Neural progenitor cell (in vitro differentiated cells): Measurements from ENCODE around the gene BMPR1B. TPM values are rescaled to one million over a fixed set of nuclear protein-coding genes. Genes with fewer than 3 reads are reported as not detected.

ENCODE experiments used
- DNase-seq: peaks from one replicate; pipeline ENCODE4 v3.0.0-alpha.2; 2016; ENCODE audit warnings: low spot score
- H2AFZ ChIP-seq: fragments of 200-600 bp; sonication (generic); replicated peaks from 2 replicates; pipeline ENCODE4 v1.6.1; 2016; ENCODE audit warnings: antibody characterized with exemption
- H3F3A ChIP-seq: fragments of 200-600 bp; sonication (generic); 2 replicates; pipeline ENCODE4 v1.6.1; 2016; ENCODE audit warnings: antibody characterized with exemption, low read depth
- H3K27ac ChIP-seq: fragments of 200-600 bp; sonication (generic); 2 replicates; pipeline ENCODE4 v1.5.1; 2016; ENCODE audit warnings: mild to moderate bottlenecking
- H3K27me3 ChIP-seq: fragments of 200-600 bp; sonication (generic); 2 replicates; pipeline ENCODE4 v1.6.1; 2016; ENCODE audit warnings: mild to moderate bottlenecking, moderate library complexity
- H3K36me3 ChIP-seq: fragments of 200-600 bp; sonication (generic); 2 replicates; pipeline ENCODE4 v1.5.1; 2016
- H3K4me1 ChIP-seq: fragments of 200-600 bp; sonication (generic); 2 replicates; pipeline ENCODE4 v1.6.1; 2016; ENCODE audit warnings: mixed run types
- H3K4me2 ChIP-seq: fragments of 200-600 bp; sonication (generic); 2 replicates; pipeline ENCODE4 v1.6.1; 2016
- H3K4me3 ChIP-seq: fragments of 200-600 bp; sonication (generic); 2 replicates; pipeline ENCODE4 v1.5.1; 2016
- H3K79me2 ChIP-seq: fragments of 200-600 bp; sonication (generic); 2 replicates; pipeline ENCODE4 v1.6.1; 2016; ENCODE audit warnings: low read depth
- H3K9ac ChIP-seq: fragments of 200-600 bp; sonication (generic); 2 replicates; pipeline ENCODE4 v1.6.1; 2016
- H3K9me3 ChIP-seq: fragments of 200-600 bp; sonication (generic); 2 replicates; pipeline ENCODE4 v1.5.1; 2016; ENCODE audit warnings: low read depth
- H4K20me1 ChIP-seq: fragments of 200-600 bp; sonication (generic); 2 replicates; pipeline ENCODE4 v1.6.1; 2016; ENCODE audit warnings: low read depth
- H3K27ac Mint-ChIP-seq: 3 replicates; pipeline ENCODE4 v1.8.0; 2021; ENCODE audit warnings: mixed read lengths
- H3K27me3 Mint-ChIP-seq: 2 replicates; pipeline ENCODE4 v1.8.0; 2022; ENCODE audit warnings: low read depth, mild to moderate bottlenecking, inconsistent platforms, moderate library complexity, mixed read lengths; ENCODE audit not compliant: insufficient read depth
- H3K36me3 Mint-ChIP-seq: 3 replicates; pipeline ENCODE4 v1.8.0; 2021; ENCODE audit warnings: mixed read lengths
- H3K4me1 Mint-ChIP-seq: 3 replicates; pipeline ENCODE4 v1.8.0; 2021; ENCODE audit warnings: mixed read lengths
- H3K4me3 Mint-ChIP-seq: 3 replicates; pipeline ENCODE4 v1.8.0; 2021; ENCODE audit warnings: mild to moderate bottlenecking, moderate library complexity, mixed read lengths
- H3K9me3 Mint-ChIP-seq: 3 replicates; pipeline ENCODE4 v1.8.0; 2020; ENCODE audit warnings: mixed read lengths
- EZH2 ChIP-seq: fragments of 200-600 bp; sonication (generic); IDR thresholded peaks from 2 replicates; pipeline ENCODE4 v1.6.1; 2017; ENCODE audit warnings: antibody characterized with exemption, mild to moderate bottlenecking, moderate library complexity
- EZH2phosphoT487 ChIP-seq: fragments of 200-600 bp; sonication (generic); IDR thresholded peaks from 2 replicates; pipeline ENCODE4 v1.6.1; 2017; ENCODE audit warnings: antibody characterized with exemption
- total RNA-seq: library from RNA; depleted of rRNA; stranded (reverse); fragments of >200 nt; gene quantifications from 2 replicates; pipeline ENCODE4 v1.2.3, GENCODE V29; 2015; ENCODE audit warnings: low replicate concordance
- TF ChIP-seq, protein P1 (sequence below): fragments of 200-600 bp; sonication (generic); IDR thresholded peaks from 2 replicates; pipeline ENCODE4 v1.5.1; 2017; ENCODE audit warnings: antibody characterized with exemption, mild to moderate bottlenecking

The BMPR1B gene
- total RNA-seq, 1 donor from 2014 or later: 2.7 TPM

DNA sequence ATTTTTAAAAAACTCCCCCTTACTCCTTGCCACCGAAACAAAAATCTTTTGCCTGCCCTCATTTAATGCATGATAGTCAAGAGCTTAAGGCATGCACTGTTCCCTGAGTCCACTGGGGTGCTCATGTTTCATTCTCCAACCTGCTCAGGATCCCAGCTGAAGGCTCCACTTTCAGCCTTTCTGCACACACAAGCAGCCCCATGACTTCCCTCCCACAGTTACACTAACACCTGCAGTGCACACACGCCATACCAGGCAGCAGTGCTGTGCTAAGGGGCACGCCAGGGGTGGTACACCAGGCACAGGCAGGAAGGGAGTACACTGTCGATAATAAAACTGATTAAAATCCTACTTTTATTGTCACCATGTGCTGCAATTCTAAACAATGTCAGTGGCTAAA, 385.2 kb downstream of the BMPR1B start:
- no peaks in the 10 kb centered on the region for H3K4me1 Mint-ChIP-seq
- H3K79me2 ChIP-seq: no peaks in the 10 kb centered on the region
- no peaks in the 10 kb centered on the region for H3F3A ChIP-seq
- TF ChIP-seq, protein P1, sequence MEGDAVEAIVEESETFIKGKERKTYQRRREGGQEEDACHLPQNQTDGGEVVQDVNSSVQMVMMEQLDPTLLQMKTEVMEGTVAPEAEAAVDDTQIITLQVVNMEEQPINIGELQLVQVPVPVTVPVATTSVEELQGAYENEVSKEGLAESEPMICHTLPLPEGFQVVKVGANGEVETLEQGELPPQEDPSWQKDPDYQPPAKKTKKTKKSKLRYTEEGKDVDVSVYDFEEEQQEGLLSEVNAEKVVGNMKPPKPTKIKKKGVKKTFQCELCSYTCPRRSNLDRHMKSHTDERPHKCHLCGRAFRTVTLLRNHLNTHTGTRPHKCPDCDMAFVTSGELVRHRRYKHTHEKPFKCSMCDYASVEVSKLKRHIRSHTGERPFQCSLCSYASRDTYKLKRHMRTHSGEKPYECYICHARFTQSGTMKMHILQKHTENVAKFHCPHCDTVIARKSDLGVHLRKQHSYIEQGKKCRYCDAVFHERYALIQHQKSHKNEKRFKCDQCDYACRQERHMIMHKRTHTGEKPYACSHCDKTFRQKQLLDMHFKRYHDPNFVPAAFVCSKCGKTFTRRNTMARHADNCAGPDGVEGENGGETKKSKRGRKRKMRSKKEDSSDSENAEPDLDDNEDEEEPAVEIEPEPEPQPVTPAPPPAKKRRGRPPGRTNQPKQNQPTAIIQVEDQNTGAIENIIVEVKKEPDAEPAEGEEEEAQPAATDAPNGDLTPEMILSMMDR: peak; percentile 28
- TF ChIP-seq EZH2 (no peak), EZH2phosphoT487 (no peak)
- no peak overlapping the region for H3K27ac ChIP-seq
- H3K9me3 Mint-ChIP-seq: peaks cover 19% of the 10 kb centered on the region
- H4K20me1 ChIP-seq: no peaks in the 10 kb centered on the region
- H3K36me3 ChIP-seq: no peaks in the 10 kb centered on the region
- no peak overlapping the region for H3K4me3 Mint-ChIP-seq
- no peaks in the 10 kb centered on the region for H3K9me3 ChIP-seq
- no peaks in the 10 kb centered on the region for H3K4me1 ChIP-seq
- no peak overlapping the region for H3K9ac ChIP-seq
- no peaks in the 10 kb centered on the region for H3K27me3 ChIP-seq
- no peak overlapping the region for H3K4me2 ChIP-seq
- no peak overlapping the region for H3K4me3 ChIP-seq
- H3K36me3 Mint-ChIP-seq: peaks cover 37% of the 10 kb centered on the region
- H2AFZ ChIP-seq: no peak overlapping the region
- H3K27ac Mint-ChIP-seq: no peak overlapping the region
- peak; percentile 18 for DNase-seq
- peaks cover 2% of the 10 kb centered on the region for H3K27me3 Mint-ChIP-seq

DNA sequence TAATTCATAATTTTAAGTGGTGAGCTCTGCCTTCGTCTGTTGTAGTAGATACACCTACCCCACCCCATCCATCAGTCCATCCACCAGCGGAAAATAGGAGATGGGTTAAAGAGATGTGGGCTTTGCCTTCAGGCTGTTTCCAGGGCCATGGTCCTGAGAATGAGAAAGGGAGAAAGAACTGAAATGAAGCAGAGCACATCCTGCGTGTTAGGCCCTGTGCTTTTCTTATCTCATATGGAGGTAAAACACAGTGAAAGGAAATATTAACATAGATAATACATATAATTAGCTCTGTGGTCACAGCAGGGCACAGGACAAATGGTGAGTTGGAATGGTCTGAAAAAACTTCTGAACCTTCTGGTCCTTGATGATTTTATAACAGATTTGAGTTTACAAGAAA, 393.5 kb downstream of the BMPR1B start:
- TF ChIP-seq EZH2phosphoT487 (no peak), EZH2 (no peak)
- TF ChIP-seq, protein P1: no peak

DNA sequence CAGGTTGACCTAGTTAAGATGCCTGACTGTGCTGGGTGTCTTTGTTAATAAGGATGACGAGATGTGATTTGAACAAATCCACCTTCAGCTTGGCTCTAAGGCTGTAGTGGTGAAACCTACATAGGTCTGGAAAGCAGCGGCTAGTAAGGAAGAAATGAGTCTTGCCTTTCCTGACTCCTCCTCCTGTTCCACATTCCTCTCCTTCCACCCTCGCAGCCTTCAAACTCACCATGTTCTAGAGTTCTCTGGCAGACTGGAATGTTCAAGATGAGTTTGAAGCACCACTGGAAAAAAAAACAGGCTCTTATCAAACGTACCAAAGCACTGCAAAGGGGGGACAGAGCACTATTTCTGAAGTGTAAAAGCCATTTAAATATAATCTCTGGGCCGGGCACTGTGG, 395.4 kb downstream of the BMPR1B start:
- Histone ChIP-seq H3K27ac (no peak overlapping the region), H4K20me1 (no peaks in the 10 kb centered on the region), H3K4me1 (no peaks in the 10 kb centered on the region), H3K9ac (no peak overlapping the region), H3K27me3 (no peaks in the 10 kb centered on the region), H3K79me2 (no peaks in the 10 kb centered on the region), H3K9me3 (no peaks in the 10 kb centered on the region), H2AFZ (no peak overlapping the region), H3K4me3 (no peak overlapping the region), H3K4me2 (no peak overlapping the region), H3F3A (no peaks in the 10 kb centered on the region), H3K36me3 (no peaks in the 10 kb centered on the region)
- no peak overlapping the region for H3K27ac Mint-ChIP-seq
- no peak overlapping the region for H3K4me3 Mint-ChIP-seq
- no peak for DNase-seq
- no peaks in the 10 kb centered on the region for H3K9me3 Mint-ChIP-seq
- H3K4me1 Mint-ChIP-seq: peaks cover 26% of the 10 kb centered on the region
- no peak for TF ChIP-seq EZH2phosphoT487
- peaks cover 11% of the 10 kb centered on the region for H3K36me3 Mint-ChIP-seq
- H3K27me3 Mint-ChIP-seq: no peaks in the 10 kb centered on the region

More for the DNA sequence above, 393.5 kb downstream of the BMPR1B start:
- Mint-ChIP-seq H3K4me3 (no peak overlapping the region), H3K9me3 (no peaks in the 10 kb centered on the region), H3K27me3 (no peaks in the 10 kb centered on the region), H3K27ac (no peak overlapping the region), H3K4me1 (peaks cover 11% of the 10 kb centered on the region), H3K36me3 (peaks cover 14% of the 10 kb centered on the region)
- no peaks in the 10 kb centered on the region for H3K4me1 ChIP-seq
- DNase-seq: no peak
- H3K4me2 ChIP-seq: no peak overlapping the region
- H3K27me3 ChIP-seq: no peaks in the 10 kb centered on the region
- no peaks in the 10 kb centered on the region for H3F3A ChIP-seq
- H3K9me3 ChIP-seq: no peaks in the 10 kb centered on the region
- no peak overlapping the region for H3K27ac ChIP-seq
- H4K20me1 ChIP-seq: no peaks in the 10 kb centered on the region
- no peak overlapping the region for H2AFZ ChIP-seq
- no peaks in the 10 kb centered on the region for H3K79me2 ChIP-seq
- H3K36me3 ChIP-seq: no peaks in the 10 kb centered on the region
- no peak overlapping the region for H3K4me3 ChIP-seq
- H3K9ac ChIP-seq: no peak overlapping the region

DNA sequence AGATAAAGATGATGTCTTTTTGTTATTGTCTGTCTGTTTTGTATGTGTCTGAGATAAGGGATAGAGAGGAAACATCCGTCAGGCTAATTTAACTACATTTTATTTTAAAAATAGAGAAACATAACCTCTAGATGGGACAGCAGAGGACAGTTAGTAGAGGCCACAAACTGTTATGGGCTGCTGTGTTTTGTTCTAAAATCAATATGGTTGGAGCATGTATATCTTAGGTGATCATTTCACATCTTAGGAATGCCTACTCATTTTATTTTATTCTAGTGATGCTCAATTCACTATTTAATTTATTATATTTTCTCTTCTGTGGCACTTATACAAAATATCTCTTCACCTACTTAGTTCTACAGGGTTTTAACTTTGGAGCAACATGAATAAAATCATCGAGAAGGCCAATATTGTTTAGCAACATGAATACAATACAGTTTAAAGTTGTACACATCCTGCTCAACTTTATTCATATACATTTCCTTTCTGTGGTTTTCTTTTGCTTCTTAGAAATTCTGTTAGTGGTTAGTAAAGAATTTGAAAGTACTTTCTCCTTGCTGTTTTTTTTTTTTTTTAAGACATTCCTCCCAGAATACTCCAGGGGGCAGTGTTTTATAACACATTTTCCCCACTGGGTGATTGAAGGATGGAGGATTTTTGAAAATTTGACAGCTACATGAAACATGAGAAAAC, 398.1 kb downstream of the BMPR1B start:
- H3F3A ChIP-seq: no peaks in the 10 kb centered on the region
- TF ChIP-seq EZH2: no peak
- TF ChIP-seq EZH2phosphoT487: no peak
- TF ChIP-seq, protein P1: peak; percentile 87
- no peak overlapping the region for H3K9ac ChIP-seq
- H3K27me3 ChIP-seq: no peaks in the 10 kb centered on the region
- Mint-ChIP-seq H3K27ac (no peak overlapping the region), H3K4me3 (no peak overlapping the region), H3K36me3 (peaks cover 20% of the 10 kb centered on the region), H3K4me1 (peaks cover 47% of the 10 kb centered on the region), H3K9me3 (no peaks in the 10 kb centered on the region), H3K27me3 (peaks cover 4% of the 10 kb centered on the region)
- no peak overlapping the region for H3K27ac ChIP-seq
- H4K20me1 ChIP-seq: no peaks in the 10 kb centered on the region
- no peaks in the 10 kb centered on the region for H3K79me2 ChIP-seq
- H3K4me3 ChIP-seq: no peak overlapping the region
- H3K4me2 ChIP-seq: no peak overlapping the region
- no peak overlapping the region for H2AFZ ChIP-seq
- peaks cover under 1% of the 10 kb centered on the region for H3K4me1 ChIP-seq
- H3K36me3 ChIP-seq: no peaks in the 10 kb centered on the region
- DNase-seq: peak; percentile 42
- H3K9me3 ChIP-seq: no peaks in the 10 kb centered on the region
